Measurements from ENCODE around the gene PLCH1. TPM values are rescaled to one million over a fixed set of nuclear protein-coding genes. Genes with fewer than 3 reads are reported as not detected.

Gene PLCH1
- total RNA-seq, 1 donor, result 11.7 TPM

GRCh38 chr3:155418407-155418806, 326.5 kb downstream of the PLCH1 start:
- TF ChIP-seq CTCF (IDR thresholded peaks at IDR 0.05; ENCODE audit: insufficient read depth, low read depth, low read length), result no peak
- no peak for DNase-seq (ENCODE audit: low read depth)
- no peak overlapping the region for H3K4me3 ChIP-seq (ENCODE audit: low read depth, low read length)

- DNase-seq (ENCODE audit: low read depth), result no peak
Measured at GRCh38 chr3:155417119-155417517, 327.8 kb downstream of the PLCH1 start.

GRCh38 chr3:155416500-155417118, 328.3 kb downstream of the PLCH1 start:
- no peak overlapping the region for H3K4me3 ChIP-seq (ENCODE audit: low read depth, low read length)
- DNase-seq (ENCODE audit: low read depth), result no peak
- no peak for TF ChIP-seq CTCF (IDR thresholded peaks at IDR 0.05; ENCODE audit: insufficient read depth, low read depth, low read length)

More at GRCh38 chr3:155417119-155417517, 327.8 kb downstream of the PLCH1 start:
- H3K4me3 ChIP-seq (ENCODE audit: low read depth, low read length), result no peak overlapping the region
- TF ChIP-seq CTCF (IDR thresholded peaks at IDR 0.05; ENCODE audit: insufficient read depth, low read depth, low read length), result no peak

GRCh38 chr3:155412904-155413303, 332.0 kb downstream of the PLCH1 start:
- no peak for TF ChIP-seq CTCF (IDR thresholded peaks at IDR 0.05; ENCODE audit: insufficient read depth, low read depth, low read length)
- H3K4me3 ChIP-seq (ENCODE audit: low read depth, low read length), result no peak overlapping the region
- DNase-seq (ENCODE audit: low read depth), result no peak

GRCh38 chr3:155411500-155412223, 333.2 kb downstream of the PLCH1 start:
- H3K4me3 ChIP-seq (ENCODE audit: low read depth, low read length), result no peak overlapping the region
- TF ChIP-seq CTCF (IDR thresholded peaks at IDR 0.05; ENCODE audit: insufficient read depth, low read depth, low read length), result no peak
- DNase-seq (ENCODE audit: low read depth), result no peak

GRCh38 chr3:155409336-155409735, 335.5 kb downstream of the PLCH1 start:
- no peak for DNase-seq (ENCODE audit: low read depth)
- no peak for TF ChIP-seq CTCF (IDR thresholded peaks at IDR 0.05; ENCODE audit: insufficient read depth, low read depth, low read length)
- no peak overlapping the region for H3K4me3 ChIP-seq (ENCODE audit: low read depth, low read length)
